HepG2 (cell line): ENCODE data around the gene ZFPM1. TPM values are rescaled to one million over a fixed set of nuclear protein-coding genes. Genes with fewer than 3 reads are reported as not detected.

Experiments
- BRCA1 ChIP-seq: sonication (generic); formaldehyde crosslinking; IDR thresholded peaks from 2 replicates; pipeline ENCODE4 v1.4.0; 2020; ENCODE audit warnings: missing genetic modification reagents
- CAMTA2 ChIP-seq: sonication (generic); formaldehyde crosslinking; IDR thresholded peaks from 2 replicates; pipeline ENCODE4 v1.4.0; 2020; ENCODE audit warnings: mild to moderate bottlenecking, missing genetic modification reagents, borderline replicate concordance
- CCAR2 ChIP-seq: fragments of 200-400 bp; formaldehyde crosslinking; optimal IDR thresholded peaks from 2 replicates; pipeline ENCODE3; 2018; ENCODE audit warnings: low read depth, mild to moderate bottlenecking, low read length, moderate library complexity
- FOXP4 ChIP-seq: sonication (generic); formaldehyde crosslinking; IDR thresholded peaks from 2 replicates; pipeline ENCODE4 v1.4.0; 2020; ENCODE audit warnings: missing genetic modification reagents
- GATAD1 ChIP-seq: IDR thresholded peaks from 2 replicates; pipeline ENCODE4 v1.6.1; 2016; ENCODE audit warnings: missing genetic modification reagents, missing compliant biosample characterization
- HMG20B ChIP-seq: conservative IDR thresholded peaks from 2 replicates; pipeline ENCODE4 v1.6.1; 2016; ENCODE audit warnings: missing genetic modification reagents, missing compliant biosample characterization
- HNRNPLL ChIP-seq: fragments of 200-400 bp; formaldehyde crosslinking; IDR thresholded peaks from 2 replicates; pipeline ENCODE4 v1.6.1; 2017; ENCODE audit warnings: mild to moderate bottlenecking, low read depth, low read length; ENCODE audit not compliant: poor library complexity, severe bottlenecking
- LRRFIP1 ChIP-seq: sonication (generic); formaldehyde crosslinking; conservative IDR thresholded peaks from 2 replicates; pipeline ENCODE4 v1.4.0; 2020; ENCODE audit warnings: missing genetic modification reagents
- NFKB2 ChIP-seq: sonication (generic); formaldehyde crosslinking; IDR thresholded peaks from 2 replicates; pipeline ENCODE4 v1.4.0; 2020; ENCODE audit warnings: missing genetic modification reagents, borderline replicate concordance
- NRL ChIP-seq: sonication (generic); formaldehyde crosslinking; IDR thresholded peaks from 2 replicates; pipeline ENCODE4 v1.5.0; 2020; ENCODE audit warnings: missing genetic modification reagents, mild to moderate bottlenecking, moderate library complexity, borderline replicate concordance
- PHF5A ChIP-seq: IDR thresholded peaks from one replicate; pipeline ENCODE4 v1.6.1; 2018; ENCODE audit warnings: low read depth, missing genetic modification reagents; ENCODE audit not compliant: unreplicated experiment
- RBM39 ChIP-seq: fragments of 200-400 bp; formaldehyde crosslinking; IDR thresholded peaks from one replicate; pipeline ENCODE4 v1.6.1; 2018; ENCODE audit warnings: antibody characterized with exemption, mild to moderate bottlenecking, low read depth, low read length; ENCODE audit not compliant: poor library complexity, severe bottlenecking
- REL ChIP-seq: sonication (generic); formaldehyde crosslinking; conservative IDR thresholded peaks from 2 replicates; pipeline ENCODE4 v1.8.0; 2022; ENCODE audit warnings: mild to moderate bottlenecking, missing genetic modification reagents, moderate library complexity
- SALL2 ChIP-seq: sonication (generic); formaldehyde crosslinking; IDR thresholded peaks from 2 replicates; pipeline ENCODE4 v1.8.1; 2023; ENCODE audit warnings: mild to moderate bottlenecking, missing genetic modification reagents, inconsistent platforms
- SRSF9 ChIP-seq: fragments of 200-400 bp; formaldehyde crosslinking; IDR thresholded peaks from 2 replicates; pipeline ENCODE4 v1.6.1; 2018; ENCODE audit warnings: borderline replicate concordance, mild to moderate bottlenecking, low read depth, low read length; ENCODE audit not compliant: insufficient read depth, poor library complexity, severe bottlenecking
- STAG1 ChIP-seq: sonication (generic); formaldehyde crosslinking; IDR thresholded peaks from 2 replicates; pipeline ENCODE4 v1.4.0; 2020; ENCODE audit warnings: missing genetic modification reagents
- TRIM24 ChIP-seq: sonication (generic); formaldehyde crosslinking; IDR thresholded peaks from 2 replicates; pipeline ENCODE4 v1.8.0; 2022; ENCODE audit warnings: mild to moderate bottlenecking, missing genetic modification reagents
- ZNF343 ChIP-seq: sonication (generic); formaldehyde crosslinking; IDR thresholded peaks from 2 replicates; pipeline ENCODE4 v1.4.0; 2020; ENCODE audit warnings: mild to moderate bottlenecking, missing genetic modification reagents
- polyA plus RNA-seq, 8 experiments: library from polyadenylated mRNA; depleted of rRNA in 3 of 8; stranded (reverse) in 7 of 8; unstranded in 1 of 8; fragments of >200 nt; fragmentation: Illumina TruSeq in 4 of 8; extraction: Trizol in 4 of 8; gene quantifications; 2 replicates each; pipeline versions ENCODE4 v1.2.1 to v1.2.3, GENCODE V29; 2011 to 2016; ENCODE audit warnings: low read depth in 4 of 8, missing spikeins in 1 of 8, mixed read lengths in 1 of 8; ENCODE audit not compliant: insufficient read depth in 1 of 8
- total RNA-seq, 5 experiments: library from RNA; depleted of rRNA; stranded (reverse); fragments of >200 nt; fragmentation: Illumina TruSeq; extraction: Trizol; gene quantifications; 2 replicates each; pipeline ENCODE4 v1.2.3, GENCODE V29; 2016; ENCODE audit warnings: low read depth in 1 of 5
- TF ChIP-seq, protein P1 (sequence below), 2 experiments: sonication (generic) in 1 of 2; formaldehyde crosslinking in 1 of 2; IDR thresholded peaks; 2 replicates each; pipeline versions ENCODE4 v1.5.1 to v1.6.1; 2011 to 2020; ENCODE audit warnings: borderline replicate concordance in 1 of 2, low read depth in 1 of 2, low read length in 1 of 2, mild to moderate bottlenecking in 1 of 2, missing genetic modification reagents in 1 of 2, moderate library complexity in 1 of 2
- TF ChIP-seq, protein P2 (sequence below): sonication (generic); formaldehyde crosslinking; IDR thresholded peaks from 2 replicates; pipeline ENCODE4 v1.4.0; 2020; ENCODE audit warnings: missing genetic modification reagents, borderline replicate concordance

ZFPM1 gene
- total and polyA plus RNA-seq, 2 of the 13 experiments (the other 11 are each of a cell fraction or from before 2014, with no cell fraction given): 1.3 to 3.8 TPM

DNA sequence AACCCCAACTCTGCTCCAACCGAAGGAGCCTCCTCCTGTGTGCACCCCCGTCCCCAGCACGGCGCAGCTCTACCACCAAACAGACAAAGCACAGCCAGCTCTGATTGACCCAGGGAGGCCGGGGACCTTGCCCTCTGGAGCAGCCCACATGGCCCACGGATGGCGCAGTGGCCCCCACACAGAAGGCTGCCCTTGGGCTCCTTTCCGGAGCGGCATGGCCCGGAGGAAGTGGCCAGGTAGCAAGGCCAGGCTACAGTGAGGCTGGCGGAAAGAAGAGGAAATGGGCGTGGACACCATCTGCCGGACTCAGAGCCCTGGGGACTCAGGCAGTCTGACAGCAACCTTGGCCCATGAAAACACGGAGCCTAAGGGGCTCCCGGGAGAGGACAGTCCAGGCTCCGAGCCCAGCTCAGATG lies 97.2 kb downstream of the ZFPM1 start (continued):
- no peak for TF ChIP-seq LRRFIP1
- no peak for TF ChIP-seq GATAD1 (CRISPR knock-in tag)
- no peak for TF ChIP-seq CAMTA2
- no peak for TF ChIP-seq HNRNPLL
- TF ChIP-seq REL (CRISPR knock-in tag): no peak
- TF ChIP-seq ZNF343: no peak
- TF ChIP-seq, protein P1, sequence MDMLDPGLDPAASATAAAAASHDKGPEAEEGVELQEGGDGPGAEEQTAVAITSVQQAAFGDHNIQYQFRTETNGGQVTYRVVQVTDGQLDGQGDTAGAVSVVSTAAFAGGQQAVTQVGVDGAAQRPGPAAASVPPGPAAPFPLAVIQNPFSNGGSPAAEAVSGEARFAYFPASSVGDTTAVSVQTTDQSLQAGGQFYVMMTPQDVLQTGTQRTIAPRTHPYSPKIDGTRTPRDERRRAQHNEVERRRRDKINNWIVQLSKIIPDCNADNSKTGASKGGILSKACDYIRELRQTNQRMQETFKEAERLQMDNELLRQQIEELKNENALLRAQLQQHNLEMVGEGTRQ (IDR thresholded peaks at IDR 0.05; ENCODE audit: low read depth, low read length): no peak
- TF ChIP-seq, protein P1 (CRISPR knock-in tag; IDR thresholded peaks at IDR 0.05; ENCODE audit: borderline replicate concordance): no peak
- TF ChIP-seq BRCA1 (CRISPR knock-in tag): no peak
- no peak for TF ChIP-seq CCAR2
- TF ChIP-seq SALL2 (CRISPR knock-in tag): no peak
- TF ChIP-seq HMG20B (CRISPR knock-in tag): no peak
- no peak for TF ChIP-seq FOXP4 (CRISPR knock-in tag)
- no peak for TF ChIP-seq PHF5A (CRISPR knock-in tag)
- no peak for TF ChIP-seq NFKB2 (CRISPR knock-in tag)
- no peak for TF ChIP-seq TRIM24 (CRISPR knock-in tag)
- no peak for TF ChIP-seq NRL (CRISPR knock-in tag)
- TF ChIP-seq, protein P2, sequence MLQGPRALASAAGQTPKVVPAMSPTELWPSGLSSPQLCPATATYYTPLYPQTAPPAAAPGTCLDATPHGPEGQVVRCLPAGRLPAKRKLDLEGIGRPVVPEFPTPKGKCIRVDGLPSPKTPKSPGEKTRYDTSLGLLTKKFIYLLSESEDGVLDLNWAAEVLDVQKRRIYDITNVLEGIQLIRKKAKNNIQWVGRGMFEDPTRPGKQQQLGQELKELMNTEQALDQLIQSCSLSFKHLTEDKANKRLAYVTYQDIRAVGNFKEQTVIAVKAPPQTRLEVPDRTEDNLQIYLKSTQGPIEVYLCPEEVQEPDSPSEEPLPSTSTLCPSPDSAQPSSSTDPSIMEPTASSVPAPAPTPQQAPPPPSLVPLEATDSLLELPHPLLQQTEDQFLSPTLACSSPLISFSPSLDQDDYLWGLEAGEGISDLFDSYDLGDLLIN: no peak
- no peak for TF ChIP-seq RBM39
- no peak; the same call in 1 of the 2 replicates for TF ChIP-seq STAG1 (CRISPR knock-in tag)
- no peak for TF ChIP-seq SRSF9
